Ovary (tissue), 9 donors: Measurements from ENCODE around the gene F3. TPM values are rescaled to one million over a fixed set of nuclear protein-coding genes. Genes with fewer than 3 reads are reported as not detected.

Experiments
- DNase-seq, 5 donors: peaks; one replicate each; pipeline ENCODE4 v3.0.0-alpha.2; 2019 to 2020
- H3K27ac ChIP-seq, 2 donors: fragments of 200-600 bp; one replicate each; pipeline versions ENCODE4 v1.5.1 to v1.8.0; 2019 to 2022
- H3K27me3 ChIP-seq: fragments of 200-600 bp; one replicate; pipeline ENCODE4 v1.8.0; 2022
- H3K36me3 ChIP-seq: fragments of 200-600 bp; sonication (generic); one replicate; pipeline ENCODE4 v1.5.1; 2019
- H3K4me1 ChIP-seq: one replicate; pipeline ENCODE4 v1.8.1; 2013; ENCODE audit warnings: mild to moderate bottlenecking, moderate library complexity; ENCODE audit not compliant: insufficient read depth
- H3K4me3 ChIP-seq: fragments of 200-600 bp; sonication (generic); one replicate; pipeline ENCODE4 v1.5.1; 2017
- H3K9me3 ChIP-seq, 2 donors: fragments of 200-600 bp in 1 of 2; sonication (generic) in 1 of 2; one replicate each; pipeline versions ENCODE4 v1.5.1 to v1.8.1; 2013 to 2019; ENCODE audit warnings: mild to moderate bottlenecking in 1 of 2, moderate library complexity in 1 of 2
- EP300 ChIP-seq: sonication (generic); formaldehyde crosslinking; IDR thresholded peaks from one replicate; pipeline ENCODE4 v1.6.1; 2017; ENCODE audit warnings: antibody characterized with exemption
- POLR2A ChIP-seq: fragments of 450-650 bp; IDR thresholded peaks from one replicate; pipeline ENCODE4 v1.6.1; 2017; ENCODE audit warnings: antibody characterized with exemption, mild to moderate bottlenecking, moderate library complexity
- WGBS, 3 donors: extraction: QIAGEN DNeasy Blood & Tissue Kit in 1 of 3; methylation state at CpG; one replicate each; pipeline versions ENCODE4 v1.1.5 to v1.1.7; 2013 to 2017; 5-methylcytosine and 5-hydroxymethylcytosine counted together
- intact Hi-C, 4 donors: fragments of 100-400 bp; cut with DNase I; formaldehyde crosslinking; loops; one replicate each; pipeline versions ENCODE4 v1.11.0 to v1.15.1; 2022 to 2023
- polyA plus RNA-seq, 2 donors: library from polyadenylated mRNA; stranded (reverse); fragments of 200-250 nt in 1 of 2; fragments of 350-450 nt in 1 of 2; fragmentation: Illumina TruSeq in 1 of 2; extraction: RNeasy Lipid Tissue Mini Kit (QIAGEN cat#74804) in 1 of 2; gene quantifications; one replicate each; pipeline ENCODE4 v1.2.3, GENCODE V29; 2013 to 2014
- total RNA-seq, 7 donors: library from RNA; depleted of rRNA in 2 of 7; stranded (reverse); fragments of >200 nt in 2 of 7; fragmentation: NEBNext Ultra II Directional in 3 of 7; extraction: Animal tissue kit (Norgen Biotek cat#: 25700) in 3 of 7; gene quantifications; one replicate each; pipeline versions ENCODE4 v1.1.0 to v1.2.4, GENCODE V29; 2016 to 2023
- TF ChIP-seq, protein P1 (sequence below), 3 donors: fragments of 450-650 bp in 2 of 3; fragments of 200-600 bp in 1 of 3; IDR thresholded peaks; one replicate each; pipeline versions ENCODE4 v1.5.1 to v1.8.0; 2016 to 2022; ENCODE audit warnings: antibody characterized with exemption in 3 of 3, mild to moderate bottlenecking in 1 of 3
- donor health status: DM: no; HTN: no; CAD: no; lungs with moderate emphysema.
- donor health status: DM: no; HTN: no; CAD: no.
- donor health status: Bipolar disorder and iron deficiency.
- donor health status: DM: yes; HTN: yes; CAD: no.
- donor health status: DM: no; HTN: no; CAD: no.
- donor health status: DM: yes; HTN: yes; CAD: no.

Gene F3
- total and polyA plus RNA-seq, 9 donors: 29.0 to 365 (median 92.4) TPM

DNA sequence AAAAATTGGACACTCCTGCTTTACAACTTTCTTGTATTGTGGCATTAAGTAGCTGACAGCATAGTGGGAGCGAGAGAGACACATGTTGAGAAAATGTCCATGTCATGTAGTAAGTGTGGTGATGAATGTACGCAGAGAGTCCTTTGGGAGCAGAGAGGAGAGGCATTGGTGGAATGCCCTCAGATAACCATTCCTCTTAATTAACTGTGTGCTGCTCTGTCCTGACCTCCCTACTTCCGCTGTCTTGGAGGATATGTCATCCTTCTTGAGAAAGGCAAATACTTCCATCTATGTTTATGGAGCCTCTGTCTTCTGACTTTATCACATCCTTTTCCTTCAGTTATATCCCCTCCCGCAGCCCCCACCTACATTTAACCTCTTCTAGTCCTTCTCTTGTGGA, 38.4 kb downstream of the F3 start:
- Histone ChIP-seq H3K4me3 (no peak overlapping the region), H3K36me3 (no peaks in the 10 kb centered on the region), H3K27ac (no peak overlapping the region), H3K27me3 (no peaks in the 10 kb centered on the region), H3K9me3 (no peaks in the 10 kb centered on the region), H3K4me1 (peaks cover 6% of the 10 kb centered on the region)
- intact Hi-C loops: no loop called here
- no peak for DNase-seq
- WGBS, 3 donors: 81 to 84% (median 82%) methylated on average over 4 of the region's 4 CpGs
- TF ChIP-seq, protein P1, sequence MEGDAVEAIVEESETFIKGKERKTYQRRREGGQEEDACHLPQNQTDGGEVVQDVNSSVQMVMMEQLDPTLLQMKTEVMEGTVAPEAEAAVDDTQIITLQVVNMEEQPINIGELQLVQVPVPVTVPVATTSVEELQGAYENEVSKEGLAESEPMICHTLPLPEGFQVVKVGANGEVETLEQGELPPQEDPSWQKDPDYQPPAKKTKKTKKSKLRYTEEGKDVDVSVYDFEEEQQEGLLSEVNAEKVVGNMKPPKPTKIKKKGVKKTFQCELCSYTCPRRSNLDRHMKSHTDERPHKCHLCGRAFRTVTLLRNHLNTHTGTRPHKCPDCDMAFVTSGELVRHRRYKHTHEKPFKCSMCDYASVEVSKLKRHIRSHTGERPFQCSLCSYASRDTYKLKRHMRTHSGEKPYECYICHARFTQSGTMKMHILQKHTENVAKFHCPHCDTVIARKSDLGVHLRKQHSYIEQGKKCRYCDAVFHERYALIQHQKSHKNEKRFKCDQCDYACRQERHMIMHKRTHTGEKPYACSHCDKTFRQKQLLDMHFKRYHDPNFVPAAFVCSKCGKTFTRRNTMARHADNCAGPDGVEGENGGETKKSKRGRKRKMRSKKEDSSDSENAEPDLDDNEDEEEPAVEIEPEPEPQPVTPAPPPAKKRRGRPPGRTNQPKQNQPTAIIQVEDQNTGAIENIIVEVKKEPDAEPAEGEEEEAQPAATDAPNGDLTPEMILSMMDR (IDR thresholded peaks at IDR 0.05): no peak
- TF ChIP-seq EP300 (no peak), POLR2A (no peak)

DNA sequence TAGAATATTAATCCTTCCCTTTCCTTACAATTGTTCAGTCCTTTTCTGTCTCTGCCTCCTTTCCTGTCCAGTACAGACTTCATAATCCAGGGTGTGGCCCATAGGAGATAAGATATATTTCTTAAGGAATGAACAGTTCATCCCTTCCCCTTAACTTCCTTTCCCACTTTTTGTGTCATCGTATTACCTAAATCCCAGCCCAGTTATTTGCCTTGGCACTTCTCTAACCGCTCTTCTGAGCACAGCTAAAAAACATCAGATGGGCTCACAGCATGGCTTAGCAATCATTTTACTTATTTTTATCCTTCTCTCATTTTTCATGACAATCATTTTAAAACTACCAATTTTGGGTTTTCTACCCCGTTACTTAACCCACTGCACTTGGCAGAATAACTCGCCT, 39.6 kb downstream of the F3 start:
- Histone ChIP-seq H3K4me1 (peaks cover 6% of the 10 kb centered on the region), H3K4me3 (no peak overlapping the region), H3K36me3 (no peaks in the 10 kb centered on the region), H3K9me3 (no peaks in the 10 kb centered on the region), H3K27me3 (no peaks in the 10 kb centered on the region), H3K27ac (no peak overlapping the region)
- WGBS, 3 donors: 90 to 94% (median 91%) methylated on average over 4 of the region's 4 CpGs
- no peak for DNase-seq
- no peak for TF ChIP-seq EP300
- TF ChIP-seq, protein P1 (IDR thresholded peaks at IDR 0.05): no peak
- no peak for TF ChIP-seq POLR2A
- intact Hi-C loops: no loop called here

DNA sequence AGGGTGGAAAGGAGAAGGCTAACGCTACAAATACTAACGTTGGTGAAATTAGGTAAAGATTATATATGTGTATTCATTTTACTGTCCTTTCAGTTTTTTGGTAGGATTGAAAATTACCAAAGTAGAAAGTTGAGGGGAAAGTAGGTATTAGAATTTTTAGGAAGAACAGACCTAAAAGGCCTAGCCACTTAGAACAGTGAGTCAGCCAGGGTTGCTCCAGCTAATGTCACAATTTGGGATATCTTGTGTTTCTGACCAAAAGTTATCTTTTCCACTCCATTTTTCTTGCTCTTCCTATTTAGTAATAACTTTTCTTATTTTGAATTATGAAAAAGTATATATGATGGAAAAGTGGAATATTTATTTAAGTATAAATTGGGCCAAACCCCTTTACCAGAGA, 40.1 kb downstream of the F3 start:
- no peaks in the 10 kb centered on the region for H3K27me3 ChIP-seq
- H3K9me3 ChIP-seq: no peaks in the 10 kb centered on the region
- no peak overlapping the region for H3K27ac ChIP-seq
- WGBS, 3 donors: 87 to 91% (median 89%) methylated on average over 2 of the region's 2 CpGs
- DNase-seq: no peak
- TF ChIP-seq, protein P1 (IDR thresholded peaks at IDR 0.05): no peak
- TF ChIP-seq POLR2A: no peak
- TF ChIP-seq EP300: no peak
- intact Hi-C loops: no loop called here
- H3K4me1 ChIP-seq: peaks cover 6% of the 10 kb centered on the region
- no peak overlapping the region for H3K4me3 ChIP-seq
- H3K36me3 ChIP-seq: no peaks in the 10 kb centered on the region

DNA sequence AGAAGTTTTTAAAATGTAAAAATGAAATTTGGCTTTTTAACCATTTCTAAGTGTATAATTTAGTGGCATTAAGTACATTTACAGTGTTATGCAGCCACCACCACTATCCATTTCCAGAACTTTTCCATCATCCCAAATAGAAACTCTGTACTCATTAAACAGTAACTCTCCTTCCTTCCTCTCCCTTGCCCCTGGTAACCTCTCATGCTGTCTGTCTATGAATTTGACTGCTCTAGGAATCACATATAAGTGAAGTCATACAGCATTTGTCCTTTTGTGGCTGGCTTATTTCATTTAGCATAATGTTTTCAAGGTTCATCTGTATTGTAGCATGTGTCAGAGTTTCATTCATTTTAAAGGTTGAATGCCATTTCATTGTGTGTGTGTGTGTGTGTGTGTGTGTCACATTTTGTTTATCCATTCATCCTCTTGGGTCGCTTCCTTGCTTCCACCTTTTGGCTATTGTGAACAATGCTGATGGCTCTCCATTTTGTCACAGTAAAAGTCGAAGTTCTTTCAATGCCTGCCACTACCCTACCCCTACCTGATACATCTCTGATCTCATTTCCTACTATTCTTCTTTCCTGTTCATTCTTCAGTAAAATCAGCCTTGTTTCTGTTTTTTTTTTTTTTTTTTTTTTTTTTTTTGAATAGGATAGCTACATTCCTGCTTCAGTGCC, 45.3 kb downstream of the F3 start:
- Histone ChIP-seq H3K9me3 (no peaks in the 10 kb centered on the region), H3K27ac (no peak overlapping the region), H3K36me3 (no peaks in the 10 kb centered on the region), H3K4me3 (no peak overlapping the region), H3K4me1 (no peaks in the 10 kb centered on the region), H3K27me3 (no peaks in the 10 kb centered on the region)
- DNase-seq: no peak
- TF ChIP-seq EP300 (no peak), POLR2A (no peak)
- TF ChIP-seq, protein P1 (IDR thresholded peaks at IDR 0.05): no peak
- intact Hi-C loops: loop anchor here in 1 of 4 donors (10.0 kb wide), 1 partner anchor 549 kb away; no protein-coding TSS in a partner anchor
- 87 to 96% (median 96%) methylated on average over 2 of the region's 2 CpGs for WGBS, 3 donors
